Naive thymus-derived CD4-positive, alpha-beta T cell (primary cell): ENCODE results near the gene GPR137B. TPM values are rescaled to one million over a fixed set of nuclear protein-coding genes. Genes with fewer than 3 reads are reported as not detected.
A peak's percentile ranks its signal among the peaks of the same experiment; 100 is the strongest.

Experiments used
- ATAC-seq: fragments of 150-1000 bp; cut with Tn5 transposase; 2 replicates; pipeline ENCODE4 v1.10.0; 2021; ENCODE audit warnings: mild to moderate bottlenecking, moderate library complexity
- CTCF ChIA-PET: fragments of 350-600 bp; sonication (Branson Sonifier 250); formaldehyde crosslinking; loops from one replicate; lab custom pipeline; 2021; ENCODE audit warnings: antibody characterized with exemption; lab: Charles Lee
- POLR2A ChIA-PET: fragments of 350-600 bp; sonication (Branson Sonifier 250); formaldehyde crosslinking; loops from one replicate; lab custom pipeline; 2021; ENCODE audit warnings: antibody characterized with exemption, inconsistent platforms; lab: Charles Lee
- DNase-seq, 9 donors: peaks; one replicate each; pipeline versions ENCODE4 v3.0.0 to v3.0.0-alpha.2; 2020 to 2022; ENCODE audit warnings: mixed read lengths in 1 of 9
- H3K27ac ChIP-seq: one replicate; pipeline ENCODE4 v1.7.0; 2013; ENCODE audit warnings: mild to moderate bottlenecking, low read depth, low read length, moderate library complexity
- H3K27me3 ChIP-seq, 2 donors: one replicate each; pipeline ENCODE4 v1.7.0; 2013; ENCODE audit warnings: low read length in 2 of 2, mild to moderate bottlenecking in 2 of 2, moderate library complexity in 2 of 2; ENCODE audit not compliant: control insufficient read depth in 2 of 2, insufficient read depth in 2 of 2
- H3K36me3 ChIP-seq, 3 experiments: 1 replicate in 2 of 3; 2 replicates in 1 of 3; pipeline ENCODE4 v1.7.0; 2013; ENCODE audit warnings: low read length in 3 of 3, mild to moderate bottlenecking in 3 of 3, moderate library complexity in 1 of 3; ENCODE audit not compliant: insufficient read depth in 3 of 3, control insufficient read depth in 2 of 3
- H3K4me1 ChIP-seq, 2 donors: one replicate each; pipeline ENCODE4 v1.7.0; 2013; ENCODE audit warnings: low read length in 2 of 2, mild to moderate bottlenecking in 2 of 2, moderate library complexity in 1 of 2; ENCODE audit not compliant: control insufficient read depth in 2 of 2, insufficient read depth in 2 of 2
- H3K4me3 ChIP-seq: 2 replicates; pipeline ENCODE4 v1.7.0; 2013; ENCODE audit warnings: mild to moderate bottlenecking, low read length
- H3K9me3 ChIP-seq, 3 experiments: 1 replicate in 2 of 3; 2 replicates in 1 of 3; pipeline ENCODE4 v1.7.0; 2013; ENCODE audit warnings: low read length in 3 of 3; ENCODE audit not compliant: control insufficient read depth in 2 of 3
- H3K27ac Mint-ChIP-seq, 9 donors: one replicate each; pipeline ENCODE4 v1.8.0; 2020 to 2022; ENCODE audit warnings: mixed read lengths in 9 of 9, mild to moderate bottlenecking in 8 of 9, moderate library complexity in 5 of 9, inconsistent platforms in 2 of 9
- H3K27me3 Mint-ChIP-seq, 5 donors: one replicate each; pipeline ENCODE4 v1.8.0; 2021 to 2022; ENCODE audit warnings: mixed read lengths in 5 of 5, mild to moderate bottlenecking in 1 of 5
- H3K36me3 Mint-ChIP-seq, 5 donors: one replicate each; pipeline ENCODE4 v1.8.0; 2020 to 2022; ENCODE audit warnings: mixed read lengths in 5 of 5, mild to moderate bottlenecking in 3 of 5, inconsistent platforms in 1 of 5
- H3K4me1 Mint-ChIP-seq, 7 donors: one replicate each; pipeline ENCODE4 v1.8.0; 2020 to 2022; ENCODE audit warnings: mixed read lengths in 7 of 7, mild to moderate bottlenecking in 3 of 7, inconsistent platforms in 1 of 7
- H3K4me3 Mint-ChIP-seq, 10 donors: one replicate each; pipeline ENCODE4 v1.8.0; 2020 to 2022; ENCODE audit warnings: mild to moderate bottlenecking in 10 of 10, mixed read lengths in 10 of 10, moderate library complexity in 6 of 10, inconsistent platforms in 2 of 10
- H3K9me3 Mint-ChIP-seq, 11 donors: one replicate each; pipeline ENCODE4 v1.8.0; 2020 to 2022; ENCODE audit warnings: mixed read lengths in 11 of 11, mild to moderate bottlenecking in 4 of 11, inconsistent platforms in 1 of 11, moderate library complexity in 1 of 11
- intact Hi-C, 2 donors: fragments of 100-400 bp; cut with micrococcal nuclease; formaldehyde crosslinking; loops; one replicate each; pipeline ENCODE4 v1.15.1; 2023
- polyA plus RNA-seq, 2 donors: library from polyadenylated mRNA; unstranded; fragments of 300-500 nt; fragmentation: Illumina TruSeq; gene quantifications; one replicate each; pipeline ENCODE4 v1.2.3, GENCODE V29; 2021
- total RNA-seq, 6 experiments: library from RNA in 5 of 6; stranded (reverse) in 5 of 6; gene quantifications; 1 replicate in 5 of 6; 2 replicates in 1 of 6; pipeline ENCODE4 v1.2.3 and lab custom pipeline; 2021 to 2026

The GPR137B gene
- total and polyA plus RNA-seq, 7 experiments from 2014 or later: 2.8 to 15.3 (median 7.0) TPM

GRCh38 chr1:236099355-236099974, 42.9 kb upstream of the GPR137B start:
- Histone ChIP-seq H3K4me1 (no peaks in the 10 kb centered on the region), H3K4me3 (no peak overlapping the region), H3K27ac (no peak overlapping the region), H3K27me3 (no peaks in the 10 kb centered on the region), H3K9me3 (no peaks in the 10 kb centered on the region), H3K36me3 (no peaks in the 10 kb centered on the region)
- Mint-ChIP-seq H3K27ac (no peak overlapping the region), H3K4me1 (peaks cover 0 to 4% (median 3%) of the 10 kb centered on the region in 7 donors), H3K27me3 (peaks cover 5 to 19% (median 13%) of the 10 kb centered on the region in 5 donors), H3K4me3 (no peak overlapping the region), H3K36me3 (no peaks in the 10 kb centered on the region), H3K9me3 (peaks cover 0 to 12% (median 0%) of the 10 kb centered on the region in 11 donors)
- ATAC-seq (no peak), DNase-seq (no peak)
- intact Hi-C loops: no loop called here
- POLR2A ChIA-PET: no interaction called here
- CTCF ChIA-PET: interaction anchor here (0.6 kb wide), 2 partner anchors 13 to 763 kb away, joined by 3 to 4 read pairs; no protein-coding TSS in a partner anchor

GRCh38 chr1:236100799-236101198, 41.5 kb upstream of the GPR137B start:
- Mint-ChIP-seq H3K4me3 (no peak overlapping the region), H3K36me3 (no peaks in the 10 kb centered on the region), H3K27ac (no peak overlapping the region), H3K9me3 (peaks cover 0 to 9% (median 0%) of the 10 kb centered on the region in 11 donors), H3K4me1 (peaks cover 0 to 4% (median 3%) of the 10 kb centered on the region in 7 donors), H3K27me3 (peaks cover 0 to 6% (median 4%) of the 10 kb centered on the region in 5 donors)
- ChIA-PET POLR2A (no interaction called here), CTCF (no interaction called here)
- ATAC-seq: no peak
- H3K9me3 ChIP-seq: no peaks in the 10 kb centered on the region
- H3K36me3 ChIP-seq: no peaks in the 10 kb centered on the region
- no peak overlapping the region for H3K27ac ChIP-seq
- H3K4me3 ChIP-seq: no peak overlapping the region
- no peaks in the 10 kb centered on the region for H3K4me1 ChIP-seq
- intact Hi-C loops: loop anchor here (5.0 to 10.0 kb wide), 5 partner anchors 504 to 1704 kb away; partner anchors contain the start of gene HEATR1 (in 1 of the 2)
- no peak for DNase-seq
- no peaks in the 10 kb centered on the region for H3K27me3 ChIP-seq

GRCh38 chr1:236101233-236102200, 40.8 kb upstream of the GPR137B start:
- H3K27me3 Mint-ChIP-seq: peaks cover 0 to 4% (median 3%) of the 10 kb centered on the region in 5 donors
- Histone ChIP-seq H3K4me3 (no peak overlapping the region), H3K4me1 (no peaks in the 10 kb centered on the region), H3K9me3 (no peaks in the 10 kb centered on the region), H3K27me3 (no peaks in the 10 kb centered on the region), H3K27ac (no peak overlapping the region), H3K36me3 (no peaks in the 10 kb centered on the region)
- CTCF ChIA-PET: no interaction called here
- peaks cover 0 to 6% (median 0%) of the 10 kb centered on the region in 11 donors for H3K9me3 Mint-ChIP-seq
- no peak for DNase-seq
- POLR2A ChIA-PET: no interaction called here
- no peak overlapping the region for H3K27ac Mint-ChIP-seq
- peaks cover 0 to 4% (median 3%) of the 10 kb centered on the region in 7 donors for H3K4me1 Mint-ChIP-seq
- ATAC-seq: peak; percentile 17
- intact Hi-C loops: loop anchor here (5.0 to 10.0 kb wide), 5 partner anchors 503 to 1703 kb away; partner anchors contain the start of gene HEATR1 (in 1 of the 2)
- no peak overlapping the region for H3K4me3 Mint-ChIP-seq
- H3K36me3 Mint-ChIP-seq: no peaks in the 10 kb centered on the region

GRCh38 chr1:236102611-236103010, 39.7 kb upstream of the GPR137B start:
- Mint-ChIP-seq H3K4me3 (no peak overlapping the region), H3K27me3 (peaks cover 0 to 4% (median 0%) of the 10 kb centered on the region in 5 donors), H3K27ac (no peak overlapping the region), H3K9me3 (no peaks in the 10 kb centered on the region), H3K4me1 (peaks cover 0 to 9% (median 3%) of the 10 kb centered on the region in 7 donors), H3K36me3 (no peaks in the 10 kb centered on the region)
- Histone ChIP-seq H3K36me3 (no peaks in the 10 kb centered on the region), H3K4me1 (no peaks in the 10 kb centered on the region), H3K27me3 (no peaks in the 10 kb centered on the region), H3K9me3 (no peaks in the 10 kb centered on the region), H3K27ac (no peak overlapping the region), H3K4me3 (no peak overlapping the region)
- no peak for DNase-seq
- intact Hi-C loops: loop anchor here (1.0 to 10.0 kb wide), 8 partner anchors 388 to 1702 kb away; partner anchors contain the start of gene HEATR1 (in 1 of the 2)
- no peak for ATAC-seq
- CTCF ChIA-PET: no interaction called here
- POLR2A ChIA-PET: no interaction called here

GRCh38 chr1:236103059-236103458, 39.3 kb upstream of the GPR137B start:
- POLR2A ChIA-PET: no interaction called here
- H3K27ac ChIP-seq: no peak overlapping the region
- H3K4me3 Mint-ChIP-seq: no peak overlapping the region
- DNase-seq: no peak
- no peaks in the 10 kb centered on the region for H3K27me3 ChIP-seq
- CTCF ChIA-PET: no interaction called here
- H3K27ac Mint-ChIP-seq: no peak overlapping the region
- peaks cover 0 to 9% (median 3%) of the 10 kb centered on the region in 7 donors for H3K4me1 Mint-ChIP-seq
- H3K36me3 ChIP-seq: no peaks in the 10 kb centered on the region
- H3K9me3 ChIP-seq: no peaks in the 10 kb centered on the region
- no peak overlapping the region for H3K4me3 ChIP-seq
- H3K36me3 Mint-ChIP-seq: no peaks in the 10 kb centered on the region
- intact Hi-C loops: loop anchor here (1.0 to 10.0 kb wide), 8 partner anchors 387 to 1702 kb away; partner anchors contain the start of gene HEATR1 (in 1 of the 2)
- H3K9me3 Mint-ChIP-seq: no peaks in the 10 kb centered on the region
- H3K27me3 Mint-ChIP-seq: peaks cover 0 to 4% (median 0%) of the 10 kb centered on the region in 5 donors
- no peaks in the 10 kb centered on the region for H3K4me1 ChIP-seq
- no peak for ATAC-seq

GRCh38 chr1:236103646-236104218, 38.6 kb upstream of the GPR137B start:
- Mint-ChIP-seq H3K9me3 (no peaks in the 10 kb centered on the region), H3K4me1 (peaks cover 0 to 9% (median 3%) of the 10 kb centered on the region in 7 donors), H3K4me3 (peak overlapping the region in 1 of 10 donors; percentile 12), H3K36me3 (no peaks in the 10 kb centered on the region), H3K27me3 (peaks cover 0 to 4% (median 0%) of the 10 kb centered on the region in 5 donors), H3K27ac (no peak overlapping the region)
- peak; percentile 74 for ATAC-seq
- POLR2A ChIA-PET: no interaction called here
- intact Hi-C loops: loop anchor here (1.0 to 10.0 kb wide), 8 partner anchors 387 to 1701 kb away; partner anchors contain the start of gene HEATR1 (in 1 of the 2)
- Histone ChIP-seq H3K36me3 (no peaks in the 10 kb centered on the region), H3K4me3 (no peak overlapping the region), H3K27ac (no peak overlapping the region), H3K9me3 (no peaks in the 10 kb centered on the region), H3K4me1 (no peaks in the 10 kb centered on the region), H3K27me3 (no peaks in the 10 kb centered on the region)
- CTCF ChIA-PET: interaction anchor here (0.6 to 0.8 kb wide), 2 partner anchors 383 to 1213 kb away, joined by 3 read pairs; no protein-coding TSS in a partner anchor
- DNase-seq: peak; percentile 26 to 69 (median 51)
